Natural killer cell (primary cell): Measurements from ENCODE around the gene CCDC51. TPM values are rescaled to one million over a fixed set of nuclear protein-coding genes. Genes with fewer than 3 reads are reported as not detected.

Source experiments
- ATAC-seq, 3 donors: fragments of 150-1000 bp in 2 of 3; fragments of 200-7000 bp in 1 of 3; cut with Tn5 transposase; 1 replicate in 1 of 3; 2 replicates in 2 of 3; pipeline ENCODE4 v1.10.0; 2021; ENCODE audit warnings: mild to moderate bottlenecking in 2 of 3, moderate library complexity in 2 of 3
- DNase-seq, 2 donors: peaks; one replicate each; pipeline versions ENCODE4 v3.0.0 to v3.0.0-alpha.2; 2013 to 2021; ENCODE audit warnings: mixed read lengths in 1 of 2
- H3K27ac ChIP-seq: one replicate; pipeline ENCODE4 v1.5.1; 2013; ENCODE audit warnings: mild to moderate bottlenecking, low read length
- H3K27me3 ChIP-seq: one replicate; pipeline ENCODE4 v1.6.1; 2013; ENCODE audit warnings: low read length; ENCODE audit not compliant: control insufficient read depth, insufficient read depth
- H3K36me3 ChIP-seq: one replicate; pipeline ENCODE4 v1.6.1; 2013; ENCODE audit warnings: low read length; ENCODE audit not compliant: control insufficient read depth, insufficient read depth
- H3K4me1 ChIP-seq: one replicate; pipeline ENCODE4 v1.6.1; 2013; ENCODE audit warnings: low read length; ENCODE audit not compliant: control insufficient read depth, insufficient read depth
- H3K4me3 ChIP-seq: one replicate; pipeline ENCODE4 v1.5.1; 2013; ENCODE audit warnings: low read length
- H3K9me3 ChIP-seq: one replicate; pipeline ENCODE4 v1.6.1; 2013; ENCODE audit warnings: low read length; ENCODE audit not compliant: control insufficient read depth, insufficient read depth
- H3K27ac Mint-ChIP-seq, 2 donors: one replicate each; pipeline ENCODE4 v1.8.0; 2022; ENCODE audit warnings: mild to moderate bottlenecking in 2 of 2, mixed read lengths in 2 of 2, moderate library complexity in 1 of 2
- H3K27me3 Mint-ChIP-seq, 2 donors: one replicate each; pipeline ENCODE4 v1.8.0; 2022; ENCODE audit warnings: low read depth in 2 of 2, mixed read lengths in 2 of 2
- H3K36me3 Mint-ChIP-seq: one replicate; pipeline ENCODE4 v1.8.0; 2022; ENCODE audit warnings: mixed read lengths
- H3K4me1 Mint-ChIP-seq, 2 donors: one replicate each; pipeline ENCODE4 v1.8.0; 2022; ENCODE audit warnings: mixed read lengths in 2 of 2
- H3K4me3 Mint-ChIP-seq: one replicate; pipeline ENCODE4 v1.8.0; 2022; ENCODE audit warnings: mild to moderate bottlenecking, moderate library complexity, mixed read lengths
- H3K9me3 Mint-ChIP-seq, 2 donors: one replicate each; pipeline ENCODE4 v1.8.0; 2022; ENCODE audit warnings: mixed read lengths in 2 of 2
- WGBS: methylation state at CpG from one replicate; pipeline ENCODE4 v1.1.7; 2013; ENCODE audit warnings: missing lambda C conversion rate; ENCODE audit not compliant: insufficient coverage; 5-methylcytosine and 5-hydroxymethylcytosine counted together
- intact Hi-C: fragments of 100-400 bp; cut with micrococcal nuclease; formaldehyde crosslinking; loops from one replicate; pipeline ENCODE4 v1.14.2; 2022
- total RNA-seq, 4 donors: library from RNA; stranded (reverse); fragments of 120-200 nt in 1 of 4; gene quantifications; one replicate each; pipeline versions ENCODE4 v1.2.3 to v1.2.4, GENCODE V29; 2013 to 2022
- TF ChIP-seq, protein P1 (sequence below): fragments of 200-600 bp; IDR thresholded peaks from one replicate; pipeline ENCODE4 v1.8.0; 2022; ENCODE audit warnings: antibody characterized with exemption

Gene CCDC51
- total RNA-seq, 3 donors from 2014 or later (not counting 1 experiment from before 2014, with no cell fraction given) = 4.4 to 8.8 (median 6.8) TPM

DNA sequence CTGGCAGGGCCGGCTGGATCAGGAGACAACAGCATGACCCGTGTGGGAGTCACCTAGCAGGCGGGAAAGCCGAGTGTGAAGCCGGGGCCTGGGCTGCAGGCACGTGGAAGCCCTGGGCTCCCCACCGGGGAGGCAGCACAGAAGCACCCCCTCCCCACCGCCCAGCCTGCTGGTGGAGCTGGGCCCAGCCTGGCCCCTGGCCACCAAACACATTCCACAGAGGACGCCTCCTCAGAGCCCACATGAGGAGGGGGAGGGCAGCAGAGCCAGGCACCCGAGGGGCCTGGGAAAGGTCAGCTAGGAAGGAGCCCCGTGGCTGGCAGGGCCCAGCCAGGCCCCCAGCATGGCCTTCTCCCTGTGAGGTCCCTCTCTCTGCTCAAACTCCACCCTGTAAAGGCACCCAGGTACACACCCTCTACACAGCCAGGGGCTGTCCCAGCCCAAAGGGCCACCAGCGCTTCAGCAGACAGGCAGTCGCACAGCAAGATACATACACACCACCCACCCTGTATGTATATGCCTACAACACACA is 14.6 kb downstream of the CCDC51 start:
- TF ChIP-seq, protein P1, sequence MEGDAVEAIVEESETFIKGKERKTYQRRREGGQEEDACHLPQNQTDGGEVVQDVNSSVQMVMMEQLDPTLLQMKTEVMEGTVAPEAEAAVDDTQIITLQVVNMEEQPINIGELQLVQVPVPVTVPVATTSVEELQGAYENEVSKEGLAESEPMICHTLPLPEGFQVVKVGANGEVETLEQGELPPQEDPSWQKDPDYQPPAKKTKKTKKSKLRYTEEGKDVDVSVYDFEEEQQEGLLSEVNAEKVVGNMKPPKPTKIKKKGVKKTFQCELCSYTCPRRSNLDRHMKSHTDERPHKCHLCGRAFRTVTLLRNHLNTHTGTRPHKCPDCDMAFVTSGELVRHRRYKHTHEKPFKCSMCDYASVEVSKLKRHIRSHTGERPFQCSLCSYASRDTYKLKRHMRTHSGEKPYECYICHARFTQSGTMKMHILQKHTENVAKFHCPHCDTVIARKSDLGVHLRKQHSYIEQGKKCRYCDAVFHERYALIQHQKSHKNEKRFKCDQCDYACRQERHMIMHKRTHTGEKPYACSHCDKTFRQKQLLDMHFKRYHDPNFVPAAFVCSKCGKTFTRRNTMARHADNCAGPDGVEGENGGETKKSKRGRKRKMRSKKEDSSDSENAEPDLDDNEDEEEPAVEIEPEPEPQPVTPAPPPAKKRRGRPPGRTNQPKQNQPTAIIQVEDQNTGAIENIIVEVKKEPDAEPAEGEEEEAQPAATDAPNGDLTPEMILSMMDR = no peak
- 90% methylated on average over 13 of the region's 13 CpGs for WGBS
- H3K27me3 Mint-ChIP-seq = peaks cover 0 to 5% of the 10 kb centered on the region in 2 donors
- peaks cover 0 to 22% of the 10 kb centered on the region in 2 donors for H3K4me1 Mint-ChIP-seq
- H3K9me3 ChIP-seq = no peaks in the 10 kb centered on the region
- H3K9me3 Mint-ChIP-seq = no peaks in the 10 kb centered on the region
- ATAC-seq = no peak
- H3K27ac ChIP-seq = no peak overlapping the region
- no peak overlapping the region for H3K4me3 Mint-ChIP-seq
- H3K4me1 ChIP-seq = peaks cover 11% of the 10 kb centered on the region
- H3K27ac Mint-ChIP-seq = no peak overlapping the region
- H3K4me3 ChIP-seq = no peak overlapping the region
- intact Hi-C loops = no loop called here
- no peak for DNase-seq
- H3K36me3 Mint-ChIP-seq = no peaks in the 10 kb centered on the region
- no peaks in the 10 kb centered on the region for H3K36me3 ChIP-seq
- no peaks in the 10 kb centered on the region for H3K27me3 ChIP-seq

DNA sequence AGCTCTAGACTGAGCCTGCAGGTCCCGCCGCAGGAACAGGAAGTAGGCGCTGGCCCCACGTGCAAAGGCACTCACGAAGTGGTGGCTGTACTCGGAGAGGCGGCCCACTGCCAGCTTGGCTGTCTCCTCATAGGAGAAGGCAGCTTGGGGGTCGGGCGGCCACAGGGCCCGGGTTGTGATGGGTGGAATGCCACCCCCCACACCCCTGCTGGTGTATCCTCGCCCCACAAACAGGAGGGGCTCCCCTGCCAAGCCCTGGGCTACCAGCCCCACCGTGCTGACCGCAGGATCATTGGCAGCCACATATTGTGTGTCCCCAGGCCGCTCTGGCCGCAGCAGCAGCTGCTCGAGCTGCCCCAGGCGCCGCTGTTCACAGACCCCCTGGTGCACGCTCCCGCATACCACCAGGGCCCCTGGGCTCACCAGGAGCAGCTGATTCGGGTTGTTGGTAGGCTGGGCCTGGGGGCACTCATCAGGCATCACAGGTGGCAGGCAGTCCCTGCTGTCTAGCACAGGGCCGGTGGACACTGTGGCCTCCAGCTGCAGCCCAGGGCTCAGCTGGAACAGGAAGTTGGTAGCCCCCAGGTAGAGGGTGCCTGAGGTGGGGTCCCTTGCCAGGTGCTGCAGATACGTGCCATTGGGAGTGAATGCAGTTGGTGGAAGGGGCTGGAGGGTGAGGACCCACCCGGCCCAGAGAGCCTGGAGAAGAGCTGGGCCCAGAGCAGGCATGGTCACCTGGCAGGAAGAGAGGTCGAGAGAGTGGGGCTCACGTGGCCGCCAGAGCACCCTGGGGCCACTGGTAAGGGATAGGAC is 15.8 kb downstream of the CCDC51 start:
- H3K27ac Mint-ChIP-seq = peak overlapping the region in 1 of 2 donors; percentile 13

DNA sequence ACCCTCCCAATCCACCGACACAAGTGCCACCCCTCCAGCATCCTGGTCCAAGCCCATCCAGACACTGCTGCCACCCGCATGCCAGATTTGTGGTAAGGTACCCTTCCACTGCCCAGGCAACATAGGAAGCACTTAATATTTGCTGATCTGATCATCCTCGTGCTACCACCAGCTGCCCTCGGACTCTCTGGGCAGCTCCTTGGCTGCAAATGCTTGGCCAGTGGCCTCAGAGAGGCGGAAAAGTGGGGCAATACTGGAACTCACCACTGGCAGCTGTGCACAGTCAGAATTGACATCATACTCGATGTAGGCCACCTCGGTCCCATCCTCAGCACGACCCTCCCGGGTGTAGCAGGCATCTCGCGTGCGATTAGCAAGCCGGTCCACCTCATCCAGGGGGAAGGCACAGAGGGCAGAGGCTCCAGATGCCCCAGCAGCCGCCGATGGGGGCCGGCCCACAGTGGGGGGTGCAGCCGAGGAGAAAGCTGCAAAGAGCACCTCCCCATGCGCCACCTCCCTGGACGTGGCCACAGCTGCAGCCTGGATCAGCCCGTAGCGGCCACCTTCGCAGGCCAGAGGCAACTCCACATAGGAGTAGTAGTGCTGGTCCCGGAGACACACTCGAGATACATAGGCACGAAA is 16.6 kb downstream of the CCDC51 start:
- no peaks in the 10 kb centered on the region for H3K36me3 ChIP-seq
- no peak overlapping the region for H3K4me3 ChIP-seq
- Mint-ChIP-seq H3K27ac (no peak overlapping the region), H3K4me1 (peaks cover 0 to 15% of the 10 kb centered on the region in 2 donors), H3K9me3 (no peaks in the 10 kb centered on the region), H3K36me3 (no peaks in the 10 kb centered on the region), H3K4me3 (no peak overlapping the region), H3K27me3 (peaks cover 0 to 5% of the 10 kb centered on the region in 2 donors)
- intact Hi-C loops = no loop called here
- DNase-seq (no peak), ATAC-seq (no peak)
- H3K4me1 ChIP-seq = no peaks in the 10 kb centered on the region
- H3K9me3 ChIP-seq = no peaks in the 10 kb centered on the region
- TF ChIP-seq, protein P1 = no peak
- no peaks in the 10 kb centered on the region for H3K27me3 ChIP-seq
- H3K27ac ChIP-seq = no peak overlapping the region
- WGBS = 92% methylated on average over 25 of the region's 25 CpGs

More for the DNA sequence above, 15.8 kb downstream of the CCDC51 start:
- H3K4me1 ChIP-seq = peaks cover 4% of the 10 kb centered on the region
- no peak for DNase-seq
- ATAC-seq = no peak
- H3K4me3 ChIP-seq = no peak overlapping the region
- H3K4me3 Mint-ChIP-seq = no peak overlapping the region
- H3K36me3 ChIP-seq = no peaks in the 10 kb centered on the region
- H3K36me3 Mint-ChIP-seq = no peaks in the 10 kb centered on the region
- H3K9me3 Mint-ChIP-seq = no peaks in the 10 kb centered on the region
- H3K4me1 Mint-ChIP-seq = peaks cover 0 to 15% of the 10 kb centered on the region in 2 donors
- TF ChIP-seq, protein P1 = no peak
- peaks cover 0 to 5% of the 10 kb centered on the region in 2 donors for H3K27me3 Mint-ChIP-seq
- intact Hi-C loops = no loop called here
- WGBS = 93% methylated on average over 27 of the region's 27 CpGs
- no peak overlapping the region for H3K27ac ChIP-seq
- H3K9me3 ChIP-seq = no peaks in the 10 kb centered on the region
- no peaks in the 10 kb centered on the region for H3K27me3 ChIP-seq
